H9 (cell line): ENCODE data around the gene CCDC12. TPM values are rescaled to one million over a fixed set of nuclear protein-coding genes. Genes with fewer than 3 reads are reported as not detected.

Experiments
- DNase-seq: peaks from one replicate; pipeline ENCODE4 v3.0.0-alpha.2; 2017
- H2AFZ ChIP-seq: one replicate; pipeline ENCODE4 v1.6.1; 2013; ENCODE audit warnings: mild to moderate bottlenecking, low read length, control low read depth, moderate library complexity
- H2AK5ac ChIP-seq: 2 replicates; pipeline ENCODE4 v1.6.1; 2013; ENCODE audit warnings: low read length, control low read depth, mixed read lengths; ENCODE audit not compliant: insufficient read length
- H2BK120ac ChIP-seq: one replicate; pipeline ENCODE4 v1.6.1; 2013; ENCODE audit warnings: low read depth, mild to moderate bottlenecking, low read length, control low read depth, inconsistent platforms; ENCODE audit not compliant: poor library complexity, severe bottlenecking
- H2BK12ac ChIP-seq: 2 replicates; pipeline ENCODE4 v1.6.1; 2013; ENCODE audit warnings: low read length, control low read depth, mixed read lengths, low read depth; ENCODE audit not compliant: insufficient read length
- H2BK15ac ChIP-seq: 2 replicates; pipeline ENCODE4 v1.6.1; 2013; ENCODE audit warnings: low read depth, low read length, control low read depth
- H2BK20ac ChIP-seq: one replicate; pipeline ENCODE4 v1.6.1; 2013; ENCODE audit warnings: low read depth, mild to moderate bottlenecking, low read length, control low read depth, inconsistent platforms; ENCODE audit not compliant: poor library complexity, severe bottlenecking
- H2BK5ac ChIP-seq: 2 replicates; pipeline ENCODE4 v1.6.1; 2013; ENCODE audit warnings: low read length, control low read depth, mixed read lengths; ENCODE audit not compliant: insufficient read length
- H3K14ac ChIP-seq: 2 replicates; pipeline ENCODE4 v1.6.1; 2013; ENCODE audit warnings: low read length, control low read depth; ENCODE audit not compliant: insufficient read depth
- H3K18ac ChIP-seq: 2 replicates; pipeline ENCODE4 v1.6.1; 2013; ENCODE audit warnings: low read depth, mild to moderate bottlenecking, mixed read lengths, low read length, control low read depth; ENCODE audit not compliant: insufficient read length
- H3K23ac ChIP-seq: 2 replicates; pipeline ENCODE4 v1.6.1; 2013; ENCODE audit warnings: low read length, control low read depth, mixed read lengths, low read depth; ENCODE audit not compliant: insufficient read length
- H3K23me2 ChIP-seq: 2 replicates; pipeline ENCODE4 v1.6.1; 2013; ENCODE audit warnings: low read depth, mild to moderate bottlenecking, mixed read lengths, low read length, control low read depth; ENCODE audit not compliant: insufficient read length, poor library complexity, severe bottlenecking
- H3K27ac ChIP-seq: 2 replicates; pipeline ENCODE4 v1.5.1; 2013; ENCODE audit warnings: low read length, control low read depth, mixed read lengths, low read depth; ENCODE audit not compliant: insufficient read length
- H3K27me3 ChIP-seq: 2 replicates; pipeline ENCODE4 v1.6.1; 2013; ENCODE audit warnings: low read length, control low read depth, inconsistent platforms; ENCODE audit not compliant: insufficient read depth
- H3K4ac ChIP-seq: 2 replicates; pipeline ENCODE4 v1.6.1; 2013; ENCODE audit warnings: low read depth, mild to moderate bottlenecking, control low read depth, inconsistent platforms, low read length, moderate library complexity
- H3K4me1 ChIP-seq: 2 replicates; pipeline ENCODE4 v1.6.1; 2013; ENCODE audit warnings: low read length, control low read depth, inconsistent platforms; ENCODE audit not compliant: insufficient read depth
- H3K4me2 ChIP-seq: 2 replicates; pipeline ENCODE4 v1.6.1; 2013; ENCODE audit warnings: low read length, control low read depth, mixed read lengths; ENCODE audit not compliant: insufficient read length, insufficient read depth
- H3K56ac ChIP-seq: 2 replicates; pipeline ENCODE4 v1.6.1; 2013; ENCODE audit warnings: low read depth, mild to moderate bottlenecking, mixed read lengths, low read length, control low read depth; ENCODE audit not compliant: insufficient read length
- H3K79me1 ChIP-seq: 2 replicates; pipeline ENCODE4 v1.6.1; 2013; ENCODE audit warnings: low read depth, mild to moderate bottlenecking, moderate library complexity, low read length, control low read depth, inconsistent platforms; ENCODE audit not compliant: insufficient read depth, poor library complexity, severe bottlenecking
- H3K79me2 ChIP-seq: 2 replicates; pipeline ENCODE4 v1.6.1; 2013; ENCODE audit warnings: low read length, control low read depth, inconsistent platforms; ENCODE audit not compliant: insufficient read depth
- H3K9ac ChIP-seq: 2 replicates; pipeline ENCODE4 v1.6.1; 2013; ENCODE audit warnings: low read length, control low read depth, mixed read lengths; ENCODE audit not compliant: insufficient read length; ENCODE audit errors: extremely low read depth
- H3K9me3 ChIP-seq: one replicate; pipeline ENCODE4 v1.6.1; 2013; ENCODE audit warnings: low read depth, low read length, inconsistent platforms; ENCODE audit not compliant: control insufficient read depth
- H3T11ph ChIP-seq: one replicate; pipeline ENCODE4 v1.6.1; 2013; ENCODE audit warnings: mild to moderate bottlenecking, low read length, control low read depth, inconsistent platforms
- H4K20me1 ChIP-seq: one replicate; pipeline ENCODE4 v1.6.1; 2013; ENCODE audit not compliant: control insufficient read depth, insufficient read length, insufficient read depth
- H4K5ac ChIP-seq: 2 replicates; pipeline ENCODE4 v1.6.1; 2013; ENCODE audit warnings: low read depth, mild to moderate bottlenecking, mixed read lengths, low read length, control low read depth; ENCODE audit not compliant: insufficient read length
- H4K8ac ChIP-seq: replicated peaks from 2 replicates; pipeline ENCODE4 v1.6.1; 2013; ENCODE audit warnings: low read length, control low read depth, mixed read lengths, low read depth; ENCODE audit not compliant: insufficient read length
- H4K91ac ChIP-seq: 2 replicates; pipeline ENCODE4 v1.6.1; 2013; ENCODE audit warnings: low read depth, mild to moderate bottlenecking, moderate library complexity, mixed read lengths, low read length, control low read depth; ENCODE audit not compliant: insufficient read length
- H3K27ac Mint-ChIP-seq, 3 experiments: 2 replicates in 2 of 3; 3 replicates in 1 of 3; pipeline ENCODE4 v1.8.0; 2020 to 2021; ENCODE audit warnings: mixed read lengths in 3 of 3, mild to moderate bottlenecking in 1 of 3, moderate library complexity in 1 of 3
- H3K27me3 Mint-ChIP-seq: 2 replicates; pipeline ENCODE4 v1.8.0; 2021; ENCODE audit warnings: low read depth, mild to moderate bottlenecking, moderate library complexity, mixed read lengths
- H3K36me3 Mint-ChIP-seq, 3 experiments: 2 replicates in 2 of 3; 3 replicates in 1 of 3; pipeline ENCODE4 v1.8.0; 2020 to 2021; ENCODE audit warnings: low read depth in 3 of 3, mixed read lengths in 3 of 3; ENCODE audit not compliant: insufficient read depth in 1 of 3
- H3K4me1 Mint-ChIP-seq, 2 experiments: 2 replicates each; pipeline ENCODE4 v1.8.0; 2020; ENCODE audit warnings: mixed read lengths in 2 of 2
- H3K4me3 Mint-ChIP-seq, 2 experiments: 2 replicates in 1 of 2; 3 replicates in 1 of 2; pipeline ENCODE4 v1.8.0; 2020 to 2021; ENCODE audit warnings: mild to moderate bottlenecking in 2 of 2, mixed read lengths in 2 of 2, moderate library complexity in 1 of 2
- H3K9me3 Mint-ChIP-seq, 2 experiments: 2 replicates in 1 of 2; 3 replicates in 1 of 2; pipeline ENCODE4 v1.8.0; 2020; ENCODE audit warnings: mild to moderate bottlenecking in 2 of 2, mixed read lengths in 2 of 2, moderate library complexity in 1 of 2
- WGBS: extraction: QIAGEN DNeasy Blood & Tissue Kit; methylation state at CpG from one replicate; pipeline ENCODE4 v1.1.7; 2013; ENCODE audit warnings: missing lambda C conversion rate, low lambda C conversion rate, mixed read lengths; ENCODE audit not compliant: insufficient read length; ENCODE audit errors: extremely low coverage; 5-methylcytosine and 5-hydroxymethylcytosine counted together
- total RNA-seq: library from RNA; stranded (reverse); gene quantifications from 2 replicates; pipeline ENCODE4 v1.2.1, GENCODE V29; 2021
- TF ChIP-seq, protein P1 (sequence below): fragments of 200-600 bp; sonication (generic); conservative IDR thresholded peaks from 3 replicates; pipeline ENCODE4 v1.8.0; 2021; ENCODE audit warnings: antibody characterized with exemption, mild to moderate bottlenecking

CCDC12 gene
- total RNA-seq, 1 experiment from 2014 or later: 54.0 TPM

GRCh38 chr3:46888705-46889104, 87.8 kb downstream of the CCDC12 start:
- Mint-ChIP-seq H3K36me3 (no peaks in the 10 kb centered on the region), H3K27ac (no peak overlapping the region; a peak in 1 of 7 replicates), H3K4me3 (no peak overlapping the region), H3K4me1 (peaks cover 31 to 38% of the 10 kb centered on the region in 2 experiments), H3K9me3 (no peaks in the 10 kb centered on the region; a peak in 1 of 5 replicates), H3K27me3 (peaks cover 100% of the 10 kb centered on the region)
- Histone ChIP-seq H3K14ac (no peak overlapping the region), H2AFZ (no peak overlapping the region), H2BK120ac (no peak overlapping the region), H3K4me1 (no peaks in the 10 kb centered on the region; the same call in 1 of the 2 replicates), H3K27me3 (peaks cover 49% of the 10 kb centered on the region), H3T11ph (no peak overlapping the region), H3K23me2 (peaks cover 8% of the 10 kb centered on the region), H3K4me2 (no peak overlapping the region), H4K20me1 (no peaks in the 10 kb centered on the region), H3K79me2 (no peaks in the 10 kb centered on the region), H3K4ac (no peak overlapping the region), H3K9ac (no peak overlapping the region), H3K79me1 (no peaks in the 10 kb centered on the region), H4K91ac (no peak overlapping the region), H3K18ac (no peak overlapping the region), H2BK5ac (no peak overlapping the region), H4K5ac (no peak overlapping the region), H3K9me3 (no peaks in the 10 kb centered on the region), H4K8ac (no peak overlapping the region), H2BK15ac (no peak overlapping the region), H3K23ac (no peak overlapping the region), H3K27ac (no peak overlapping the region), H2BK12ac (no peak overlapping the region), H2BK20ac (no peak overlapping the region), H2AK5ac (no peak overlapping the region), H3K56ac (no peak overlapping the region)
- WGBS: no CpG with 5 or more reads among the region's 13 CpGs
- TF ChIP-seq, protein P1, sequence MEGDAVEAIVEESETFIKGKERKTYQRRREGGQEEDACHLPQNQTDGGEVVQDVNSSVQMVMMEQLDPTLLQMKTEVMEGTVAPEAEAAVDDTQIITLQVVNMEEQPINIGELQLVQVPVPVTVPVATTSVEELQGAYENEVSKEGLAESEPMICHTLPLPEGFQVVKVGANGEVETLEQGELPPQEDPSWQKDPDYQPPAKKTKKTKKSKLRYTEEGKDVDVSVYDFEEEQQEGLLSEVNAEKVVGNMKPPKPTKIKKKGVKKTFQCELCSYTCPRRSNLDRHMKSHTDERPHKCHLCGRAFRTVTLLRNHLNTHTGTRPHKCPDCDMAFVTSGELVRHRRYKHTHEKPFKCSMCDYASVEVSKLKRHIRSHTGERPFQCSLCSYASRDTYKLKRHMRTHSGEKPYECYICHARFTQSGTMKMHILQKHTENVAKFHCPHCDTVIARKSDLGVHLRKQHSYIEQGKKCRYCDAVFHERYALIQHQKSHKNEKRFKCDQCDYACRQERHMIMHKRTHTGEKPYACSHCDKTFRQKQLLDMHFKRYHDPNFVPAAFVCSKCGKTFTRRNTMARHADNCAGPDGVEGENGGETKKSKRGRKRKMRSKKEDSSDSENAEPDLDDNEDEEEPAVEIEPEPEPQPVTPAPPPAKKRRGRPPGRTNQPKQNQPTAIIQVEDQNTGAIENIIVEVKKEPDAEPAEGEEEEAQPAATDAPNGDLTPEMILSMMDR: no peak
- DNase-seq: no peak
